ENCODE data around the gene SMYD3. TPM values are rescaled to one million over a fixed set of nuclear protein-coding genes. Genes with fewer than 3 reads are reported as not detected.

The SMYD3 gene
- total RNA-seq, 1 experiment from 2014 or later: 35.1 TPM

GRCh38 chr1:245908543-245908942 lies 598.5 kb downstream of the SMYD3 start:
- CTCF ChIA-PET: no interaction called here
- Mint-ChIP-seq H3K36me3 (ENCODE audit: insufficient read depth, unreplicated experiment) (no peaks in the 10 kb centered on the region), H3K9me3 (ENCODE audit: low read depth, unreplicated experiment) (peaks cover 3% of the 10 kb centered on the region), H3K27me3 (ENCODE audit: unreplicated experiment) (no peaks in the 10 kb centered on the region), H3K4me1 (ENCODE audit: low read depth, unreplicated experiment) (no peaks in the 10 kb centered on the region), H3K27ac (ENCODE audit: unreplicated experiment) (no peak overlapping the region), H3K4me3 (ENCODE audit: low read depth, unreplicated experiment) (no peak overlapping the region)
- intact Hi-C loops (cut with micrococcal nuclease; ENCODE audit: unreplicated experiment): no loop called here
- DNase-seq: no peak
- TF ChIP-seq CTCF (IDR thresholded peaks at IDR 0.05; ENCODE audit: unreplicated experiment): no peak
- BruUV-seq (replicated peaks): no TSS peak

- H3K4me3 Mint-ChIP-seq (ENCODE audit: low read depth, unreplicated experiment): no peak overlapping the region
Measured at GRCh38 chr1:245906207-245906606, 600.9 kb downstream of the SMYD3 start.

GRCh38 chr1:245903851-245904250 lies 603.2 kb downstream of the SMYD3 start:
- Mint-ChIP-seq H3K36me3 (ENCODE audit: insufficient read depth, unreplicated experiment) (no peaks in the 10 kb centered on the region), H3K4me1 (ENCODE audit: low read depth, unreplicated experiment) (no peaks in the 10 kb centered on the region), H3K27me3 (ENCODE audit: unreplicated experiment) (no peaks in the 10 kb centered on the region), H3K9me3 (ENCODE audit: low read depth, unreplicated experiment) (peaks cover 5% of the 10 kb centered on the region), H3K27ac (ENCODE audit: unreplicated experiment) (no peak overlapping the region), H3K4me3 (ENCODE audit: low read depth, unreplicated experiment) (no peak overlapping the region)
- no peak for DNase-seq
- intact Hi-C loops (cut with micrococcal nuclease; ENCODE audit: unreplicated experiment): no loop called here
- CTCF ChIA-PET: no interaction called here
- TF ChIP-seq CTCF (IDR thresholded peaks at IDR 0.05; ENCODE audit: unreplicated experiment): no peak
- BruUV-seq (replicated peaks): no TSS peak

More at GRCh38 chr1:245906207-245906606, 600.9 kb downstream of the SMYD3 start:
- H3K27me3 Mint-ChIP-seq (ENCODE audit: unreplicated experiment): no peaks in the 10 kb centered on the region
- CTCF ChIA-PET: no interaction called here
- no peak for DNase-seq
- no peak for TF ChIP-seq CTCF (IDR thresholded peaks at IDR 0.05; ENCODE audit: unreplicated experiment)
- H3K27ac Mint-ChIP-seq (ENCODE audit: unreplicated experiment): no peak overlapping the region
- intact Hi-C loops (cut with micrococcal nuclease; ENCODE audit: unreplicated experiment): no loop called here
- no TSS peak for BruUV-seq (replicated peaks)
- H3K9me3 Mint-ChIP-seq (ENCODE audit: low read depth, unreplicated experiment): peaks cover 5% of the 10 kb centered on the region
- H3K4me1 Mint-ChIP-seq (ENCODE audit: low read depth, unreplicated experiment): no peaks in the 10 kb centered on the region
- no peaks in the 10 kb centered on the region for H3K36me3 Mint-ChIP-seq (ENCODE audit: insufficient read depth, unreplicated experiment)

GRCh38 chr1:245901565-245901964 lies 605.5 kb downstream of the SMYD3 start:
- no peak for TF ChIP-seq CTCF (IDR thresholded peaks at IDR 0.05; ENCODE audit: unreplicated experiment)
- H3K4me1 Mint-ChIP-seq (ENCODE audit: low read depth, unreplicated experiment): no peaks in the 10 kb centered on the region
- peaks cover 5% of the 10 kb centered on the region for H3K9me3 Mint-ChIP-seq (ENCODE audit: low read depth, unreplicated experiment)
- no peak for DNase-seq
- no TSS peak for BruUV-seq (replicated peaks)
- intact Hi-C loops (cut with micrococcal nuclease; ENCODE audit: unreplicated experiment): no loop called here
- no peak overlapping the region for H3K4me3 Mint-ChIP-seq (ENCODE audit: low read depth, unreplicated experiment)
- H3K27ac Mint-ChIP-seq (ENCODE audit: unreplicated experiment): no peak overlapping the region
- CTCF ChIA-PET: no interaction called here
- no peaks in the 10 kb centered on the region for H3K36me3 Mint-ChIP-seq (ENCODE audit: insufficient read depth, unreplicated experiment)
- H3K27me3 Mint-ChIP-seq (ENCODE audit: unreplicated experiment): no peaks in the 10 kb centered on the region
